Esophagus squamous epithelium (tissue), 5 donors: ENCODE results near the gene SIK1. TPM values are rescaled to one million over a fixed set of nuclear protein-coding genes. Genes with fewer than 3 reads are reported as not detected.

Source experiments
- DNase-seq: peaks from one replicate; lab custom pipeline; 2025; lab: John Stamatoyannopoulos, UW
- H3K27ac ChIP-seq, 4 donors: fragments of 200-600 bp; sonication (generic); one replicate each; pipeline ENCODE4 v1.5.1; 2016 to 2019; ENCODE audit warnings: mild to moderate bottlenecking in 1 of 4
- H3K27me3 ChIP-seq, 4 donors: fragments of 200-600 bp; sonication (generic); 1 replicate in 3 of 4; 2 replicates in 1 of 4; pipeline versions ENCODE4 v1.5.1 to v1.6.0; 2017 to 2021; ENCODE audit warnings: antibody characterized with exemption in 1 of 4
- H3K36me3 ChIP-seq, 3 donors: fragments of 200-600 bp; sonication (generic); one replicate each; pipeline ENCODE4 v1.5.1; 2016 to 2019
- H3K4me1 ChIP-seq, 3 donors: fragments of 200-600 bp; sonication (generic); one replicate each; pipeline ENCODE4 v1.5.1; 2017 to 2019
- H3K4me3 ChIP-seq, 4 donors: fragments of 200-600 bp; sonication (generic); 1 replicate in 3 of 4; 2 replicates in 1 of 4; pipeline ENCODE4 v1.5.1; 2016 to 2019; ENCODE audit warnings: mild to moderate bottlenecking in 2 of 4, moderate library complexity in 1 of 4
- H3K9me3 ChIP-seq, 3 donors: fragments of 200-600 bp; sonication (generic); one replicate each; pipeline ENCODE4 v1.5.1; 2016 to 2019
- CTCF ChIP-seq, 6 experiments: fragments of 450-650 bp in 4 of 6; fragments of 200-600 bp in 2 of 6; sonication (generic) in 2 of 6; IDR thresholded peaks; one replicate each; pipeline ENCODE4 v1.5.1; 2016 to 2019; ENCODE audit warnings: antibody characterized with exemption in 6 of 6, mild to moderate bottlenecking in 4 of 6, moderate library complexity in 4 of 6
- POLR2A ChIP-seq, 4 donors: fragments of 450-650 bp; IDR thresholded peaks; one replicate each; pipeline ENCODE4 v1.6.1; 2017; ENCODE audit warnings: antibody characterized with exemption in 4 of 4, mild to moderate bottlenecking in 4 of 4, moderate library complexity in 3 of 4
- WGBS, 2 donors: methylation state at CpG; one replicate each; pipeline ENCODE4 v1.1.5; 2018; 5-methylcytosine and 5-hydroxymethylcytosine counted together
- intact Hi-C: fragments of 100-400 bp; cut with DNase I; formaldehyde crosslinking; loops from one replicate; pipeline ENCODE4 v1.15.0; 2022
- total RNA-seq, 4 donors: library from RNA; depleted of rRNA; stranded (reverse); fragments of >200 nt; gene quantifications; one replicate each; pipeline ENCODE4 v1.1.0, GENCODE V29; 2016
- donor health status: DM: yes; HTN: yes; CAD: no.

SIK1 gene
- total RNA-seq, 4 donors from 2014 or later, result 0.09 to 3.6 (median 2.0) TPM

DNA sequence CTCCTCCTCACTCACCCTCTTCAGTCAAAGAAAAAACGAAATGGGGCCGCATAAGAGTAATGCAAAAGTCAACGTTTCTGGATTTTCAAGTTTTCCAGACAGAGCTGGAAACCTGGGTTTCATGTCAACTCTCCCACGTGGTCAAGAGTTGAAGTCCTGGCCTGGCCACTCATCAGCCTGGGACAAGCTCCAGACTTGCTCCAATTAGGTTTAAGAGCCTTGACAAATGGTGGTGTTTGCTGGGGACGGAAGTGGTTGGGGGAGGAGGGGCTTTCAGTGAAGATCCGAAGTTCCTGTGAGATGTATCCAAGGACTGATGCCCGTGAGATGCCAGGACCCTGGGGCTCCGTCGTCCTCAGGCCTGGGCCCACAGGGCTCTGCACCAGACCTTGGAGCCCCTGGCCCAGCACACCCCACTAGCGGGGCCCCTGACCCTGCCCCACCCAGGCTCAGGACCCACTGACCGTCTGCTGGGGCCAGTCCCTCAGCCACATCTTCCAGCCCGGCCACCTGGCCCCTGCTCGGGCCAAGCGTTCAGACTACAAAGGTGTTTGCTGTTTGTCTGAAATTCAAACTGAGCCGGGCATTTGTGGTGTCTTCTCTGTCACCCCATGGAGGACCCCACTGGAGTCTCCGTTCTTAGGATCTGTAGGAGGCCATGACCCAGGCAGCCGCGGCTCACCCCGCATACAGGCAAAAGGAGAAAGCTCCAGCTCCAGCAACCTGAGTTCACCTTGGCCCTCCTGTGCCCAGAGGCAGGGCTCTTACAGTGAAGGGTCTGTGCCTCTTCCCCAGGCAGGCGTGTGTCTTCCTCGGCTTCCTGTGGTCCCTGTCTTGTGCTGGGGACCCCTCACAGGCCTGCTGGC is 53.3 kb downstream of the SIK1 start:
- peak overlapping the region in 3 of 4 donors; percentile 46 to 80 (median 79) for H3K27ac ChIP-seq
- H3K36me3 ChIP-seq, result no peaks in the 10 kb centered on the region
- 67 to 88% methylated on average over 7 to 11 of the region's 21 CpGs for WGBS, 2 donors

GRCh38 chr21:43372663-43373361 is 54.1 kb downstream of the SIK1 start:
- peak overlapping the region in 3 of 4 donors; percentile 46 to 80 (median 79) for H3K27ac ChIP-seq
- peaks cover 30 to 69% (median 35%) of the 10 kb centered on the region in 3 donors for H3K4me1 ChIP-seq
- no peak overlapping the region for H3K4me3 ChIP-seq
- H3K36me3 ChIP-seq, result no peaks in the 10 kb centered on the region
- 30 to 69% methylated on average over 10 to 18 of the region's 26 CpGs for WGBS, 2 donors
- intact Hi-C loops, result no loop called here
- no peaks in the 10 kb centered on the region for H3K9me3 ChIP-seq
- no peaks in the 10 kb centered on the region for H3K27me3 ChIP-seq
- DNase-seq, result no peak
- TF ChIP-seq CTCF (IDR thresholded peaks at IDR 0.05) (no peak), POLR2A (IDR thresholded peaks at IDR 0.05) (peak in 2 of 4 donors; percentile 18 to 28)

More for the DNA sequence above, 53.3 kb downstream of the SIK1 start:
- Histone ChIP-seq H3K4me3 (no peak overlapping the region), H3K4me1 (peaks cover 30 to 68% (median 35%) of the 10 kb centered on the region in 3 donors), H3K27me3 (no peaks in the 10 kb centered on the region), H3K9me3 (no peaks in the 10 kb centered on the region)
- no peak for DNase-seq
- intact Hi-C loops, result no loop called here
- TF ChIP-seq CTCF (IDR thresholded peaks at IDR 0.05) (no peak), POLR2A (IDR thresholded peaks at IDR 0.05) (no peak)

- no peaks in the 10 kb centered on the region for H3K27me3 ChIP-seq
- DNase-seq, result no peak
- TF ChIP-seq POLR2A (IDR thresholded peaks at IDR 0.05) (no peak), CTCF (IDR thresholded peaks at IDR 0.05) (no peak)
- 95 to 100% methylated on average over 2 to 4 of the region's 9 CpGs for WGBS, 2 donors
- peaks cover 30 to 79% (median 35%) of the 10 kb centered on the region in 3 donors for H3K4me1 ChIP-seq
- peak overlapping the region; percentile 16 to 82 (median 80) for H3K27ac ChIP-seq
- H3K4me3 ChIP-seq, result no peak overlapping the region
- intact Hi-C loops, result no loop called here
- no peaks in the 10 kb centered on the region for H3K36me3 ChIP-seq
- no peaks in the 10 kb centered on the region for H3K9me3 ChIP-seq
Observed at GRCh38 chr21:43371786-43372185, 55.1 kb downstream of the SIK1 start.

DNA sequence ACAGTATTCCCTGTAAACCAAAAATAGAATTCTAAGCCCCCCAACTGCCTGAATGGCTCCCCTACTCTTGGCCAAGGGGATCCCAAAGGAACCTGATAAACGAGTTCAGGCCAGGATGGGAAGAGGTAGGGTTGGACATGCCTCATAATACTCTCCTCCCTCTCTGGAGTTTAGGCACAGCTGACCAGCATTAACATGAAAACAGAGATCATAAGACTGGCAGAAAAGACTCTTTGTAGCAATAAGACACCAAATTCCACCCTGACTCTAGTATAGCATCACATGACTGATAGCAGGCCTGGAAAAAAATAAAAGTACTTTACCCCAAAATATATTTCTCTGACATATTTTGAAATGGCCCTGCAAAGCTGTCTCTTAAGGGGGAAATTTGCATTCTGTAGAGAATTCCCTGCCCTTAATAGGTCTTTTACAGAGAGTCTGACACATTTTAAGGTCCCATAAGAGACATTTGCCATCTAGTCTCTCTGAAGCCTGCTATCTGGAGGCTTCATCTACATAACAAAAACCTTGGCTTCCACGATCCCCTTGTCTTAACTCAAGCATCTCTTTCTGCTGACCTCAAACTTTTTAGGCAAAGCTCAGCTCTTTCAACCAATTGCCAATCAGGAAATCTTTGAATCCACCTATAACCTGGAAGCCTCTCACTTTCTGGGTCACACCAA is 55.9 kb downstream of the SIK1 start:
- DNase-seq, result no peak
- no peaks in the 10 kb centered on the region for H3K9me3 ChIP-seq
- peak overlapping the region; percentile 65 to 82 (median 80) for H3K27ac ChIP-seq
- intact Hi-C loops, result no loop called here
- no peaks in the 10 kb centered on the region for H3K27me3 ChIP-seq
- TF ChIP-seq CTCF (IDR thresholded peaks at IDR 0.05), result no peak
- no peak for TF ChIP-seq POLR2A (IDR thresholded peaks at IDR 0.05)
- H3K36me3 ChIP-seq, result no peaks in the 10 kb centered on the region
- 30 to 63% methylated on average over 1 to 2 of the region's 2 CpGs for WGBS, 2 donors
- H3K4me1 ChIP-seq, result peaks cover 25 to 72% (median 32%) of the 10 kb centered on the region in 3 donors
- H3K4me3 ChIP-seq, result no peak overlapping the region
